Sigmoid colon (tissue), 7 donors: ENCODE results near the gene CCDC171. TPM values are rescaled to one million over a fixed set of nuclear protein-coding genes. Genes with fewer than 3 reads are reported as not detected.
A peak's percentile ranks its signal among the peaks of the same experiment; 100 is the strongest.

Experiments
- DNase-seq: peaks from one replicate; pipeline ENCODE4 v3.0.0-alpha.2; 2019
- H3K27ac ChIP-seq, 4 donors: fragments of 200-600 bp; sonication (generic); one replicate each; pipeline ENCODE4 v1.5.1; 2016 to 2019; ENCODE audit warnings: mild to moderate bottlenecking in 1 of 4
- H3K27me3 ChIP-seq, 3 donors: fragments of 200-600 bp; sonication (generic); one replicate each; pipeline ENCODE4 v1.5.1; 2019; ENCODE audit warnings: mild to moderate bottlenecking in 1 of 3
- H3K36me3 ChIP-seq, 4 donors: fragments of 200-600 bp; sonication (generic); one replicate each; pipeline ENCODE4 v1.5.1; 2016 to 2019
- H3K4me1 ChIP-seq, 4 donors: fragments of 200-600 bp; sonication (generic); one replicate each; pipeline ENCODE4 v1.5.1; 2017 to 2019
- H3K4me3 ChIP-seq, 4 donors: fragments of 200-600 bp; sonication (generic); one replicate each; pipeline ENCODE4 v1.5.1; 2017 to 2019; ENCODE audit warnings: mild to moderate bottlenecking in 2 of 4, moderate library complexity in 1 of 4
- H3K9me3 ChIP-seq, 4 donors: fragments of 200-600 bp in 3 of 4; sonication (generic) in 3 of 4; one replicate each; pipeline versions ENCODE4 v1.5.1 to v1.6.1; 2013 to 2019
- CTCF ChIP-seq, 4 experiments: fragments of 450-650 bp in 3 of 4; fragments of 200-600 bp in 1 of 4; IDR thresholded peaks; one replicate each; pipeline ENCODE4 v1.5.1; 2016 to 2019; ENCODE audit warnings: antibody characterized with exemption in 4 of 4, mild to moderate bottlenecking in 3 of 4, moderate library complexity in 2 of 4
- EP300 ChIP-seq, 4 donors: sonication (generic); formaldehyde crosslinking; IDR thresholded peaks; one replicate each; pipeline ENCODE4 v1.6.1; 2017; ENCODE audit warnings: antibody characterized with exemption in 4 of 4
- POLR2A ChIP-seq, 2 donors: fragments of 450-650 bp; IDR thresholded peaks; one replicate each; pipeline ENCODE4 v1.6.1; 2016; ENCODE audit warnings: antibody characterized with exemption in 2 of 2, mild to moderate bottlenecking in 2 of 2, moderate library complexity in 2 of 2
- POLR2AphosphoS5 ChIP-seq, 4 donors: sonication (generic); formaldehyde crosslinking; IDR thresholded peaks; one replicate each; pipeline ENCODE4 v1.6.1; 2017; ENCODE audit warnings: antibody characterized with exemption in 4 of 4
- WGBS, 2 donors: extraction: QIAGEN DNeasy Blood & Tissue Kit; methylation state at CpG; one replicate each; pipeline ENCODE4 v1.1.7; 2013; 5-methylcytosine and 5-hydroxymethylcytosine counted together
- intact Hi-C: fragments of 100-400 bp; cut with DNase I; formaldehyde crosslinking; loops from one replicate; pipeline ENCODE4 v1.15.1; 2023
- polyA plus RNA-seq, 3 donors: library from polyadenylated mRNA; stranded (reverse); fragments of 200-250 nt; gene quantifications; one replicate each; pipeline ENCODE4 v1.2.3, GENCODE V29; 2013
- total RNA-seq, 4 donors: library from RNA; depleted of rRNA; stranded (reverse); fragments of >200 nt; gene quantifications; one replicate each; pipeline ENCODE4 v1.1.0, GENCODE V29; 2016
- donor health status: healthy with polysubstance abuse.
- donor health status: Bipolar disorder and iron deficiency.
- donor health status: healthy.

Gene CCDC171
- total and polyA plus RNA-seq, 7 donors = 0.46 to 6.1 (median 2.9) TPM

- H3K4me1 ChIP-seq = no peaks in the 10 kb centered on the region
- no peak overlapping the region for H3K4me3 ChIP-seq
- intact Hi-C loops = loop anchor here (10.0 kb wide), 2 partner anchors 1278 to 1628 kb away; no protein-coding TSS in a partner anchor
- no peak for DNase-seq
- H3K27me3 ChIP-seq = no peaks in the 10 kb centered on the region
- H3K36me3 ChIP-seq = no peaks in the 10 kb centered on the region
- no peaks in the 10 kb centered on the region for H3K9me3 ChIP-seq
- WGBS, 2 donors = 0 to 5% methylated on average over 4 of the region's 4 CpGs
- no peak overlapping the region for H3K27ac ChIP-seq
- TF ChIP-seq EP300 (IDR thresholded peaks at IDR 0.05) (no peak), CTCF (IDR thresholded peaks at IDR 0.05) (peak in 3 of 4 experiments; percentile 42 to 69 (median 48)), POLR2A (IDR thresholded peaks at IDR 0.05) (no peak), POLR2AphosphoS5 (IDR thresholded peaks at IDR 0.05) (no peak)
These were observed 284.3 kb downstream of the CCDC171 start for GRCh38 chr9:15837079-15837679.

DNA sequence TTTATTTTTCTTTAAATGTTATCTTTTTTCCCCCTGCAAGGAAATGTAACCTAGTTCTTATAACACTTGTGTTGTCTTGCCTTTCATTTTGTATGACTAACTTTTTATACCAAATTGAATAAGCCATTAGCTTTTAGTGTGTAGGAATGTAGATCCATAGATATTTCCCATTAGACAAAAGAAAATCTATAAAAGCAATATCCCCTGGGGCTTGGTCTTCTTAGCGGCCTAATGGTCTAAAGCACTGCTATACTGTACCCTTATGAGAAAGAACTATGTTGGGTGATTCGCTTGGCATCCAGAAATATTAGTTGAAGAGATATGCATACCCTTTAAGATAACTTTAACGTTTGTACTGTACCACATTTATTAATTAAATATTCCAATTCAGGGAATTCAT, 289.2 kb downstream of the CCDC171 start:
- H3K27ac ChIP-seq = no peak overlapping the region
- WGBS, 2 donors = 90 to 95% methylated on average over 3 of the region's 3 CpGs
- H3K27me3 ChIP-seq = no peaks in the 10 kb centered on the region
- no peaks in the 10 kb centered on the region for H3K9me3 ChIP-seq
- intact Hi-C loops = no loop called here
- no peak for DNase-seq
- no peaks in the 10 kb centered on the region for H3K36me3 ChIP-seq
- no peak overlapping the region for H3K4me3 ChIP-seq
- no peak for TF ChIP-seq CTCF (IDR thresholded peaks at IDR 0.05)
- no peak for TF ChIP-seq POLR2A (IDR thresholded peaks at IDR 0.05)
- no peak for TF ChIP-seq POLR2AphosphoS5 (IDR thresholded peaks at IDR 0.05)
- TF ChIP-seq EP300 (IDR thresholded peaks at IDR 0.05) = no peak
- H3K4me1 ChIP-seq = no peaks in the 10 kb centered on the region

DNA sequence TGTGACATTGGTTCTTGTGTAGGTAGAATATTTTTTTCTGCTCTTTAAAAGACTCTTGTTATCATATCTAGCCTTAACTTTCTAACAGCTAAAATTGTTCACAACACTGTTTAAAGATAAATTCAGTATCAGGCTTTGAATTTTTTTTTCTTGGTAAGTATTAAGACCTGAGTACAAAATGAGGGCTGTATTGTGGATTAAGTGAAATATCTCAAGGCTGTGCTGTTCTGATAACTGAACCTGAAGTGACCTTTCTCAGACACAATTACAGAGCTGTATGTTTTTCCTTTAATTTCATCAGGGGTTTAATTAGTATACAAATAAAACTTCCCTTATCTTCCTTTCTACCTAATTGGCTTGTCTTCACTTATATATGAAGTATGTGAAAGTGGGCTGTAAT, 290.5 kb downstream of the CCDC171 start:
- no peak overlapping the region for H3K27ac ChIP-seq
- TF ChIP-seq POLR2AphosphoS5 (IDR thresholded peaks at IDR 0.05) = no peak
- TF ChIP-seq EP300 (IDR thresholded peaks at IDR 0.05) = no peak
- no peak for TF ChIP-seq POLR2A (IDR thresholded peaks at IDR 0.05)
- no peak for TF ChIP-seq CTCF (IDR thresholded peaks at IDR 0.05)

GRCh38 chr9:15843931-15844330, 291.1 kb downstream of the CCDC171 start:
- H3K27me3 ChIP-seq = no peaks in the 10 kb centered on the region
- no peaks in the 10 kb centered on the region for H3K36me3 ChIP-seq
- 95 to 97% methylated on average over 2 of the region's 2 CpGs for WGBS, 2 donors
- no peak overlapping the region for H3K4me3 ChIP-seq
- DNase-seq = no peak
- intact Hi-C loops = no loop called here
- no peak overlapping the region for H3K27ac ChIP-seq
- H3K9me3 ChIP-seq = no peaks in the 10 kb centered on the region
- no peak for TF ChIP-seq POLR2AphosphoS5 (IDR thresholded peaks at IDR 0.05)
- TF ChIP-seq POLR2A (IDR thresholded peaks at IDR 0.05) = no peak
- no peak for TF ChIP-seq CTCF (IDR thresholded peaks at IDR 0.05)
- no peak for TF ChIP-seq EP300 (IDR thresholded peaks at IDR 0.05)
- no peaks in the 10 kb centered on the region for H3K4me1 ChIP-seq

More for the DNA sequence above, 290.5 kb downstream of the CCDC171 start:
- Histone ChIP-seq H3K4me3 (no peak overlapping the region), H3K27me3 (no peaks in the 10 kb centered on the region), H3K36me3 (no peaks in the 10 kb centered on the region), H3K4me1 (no peaks in the 10 kb centered on the region), H3K9me3 (no peaks in the 10 kb centered on the region)
- DNase-seq = no peak
- intact Hi-C loops = no loop called here

DNA sequence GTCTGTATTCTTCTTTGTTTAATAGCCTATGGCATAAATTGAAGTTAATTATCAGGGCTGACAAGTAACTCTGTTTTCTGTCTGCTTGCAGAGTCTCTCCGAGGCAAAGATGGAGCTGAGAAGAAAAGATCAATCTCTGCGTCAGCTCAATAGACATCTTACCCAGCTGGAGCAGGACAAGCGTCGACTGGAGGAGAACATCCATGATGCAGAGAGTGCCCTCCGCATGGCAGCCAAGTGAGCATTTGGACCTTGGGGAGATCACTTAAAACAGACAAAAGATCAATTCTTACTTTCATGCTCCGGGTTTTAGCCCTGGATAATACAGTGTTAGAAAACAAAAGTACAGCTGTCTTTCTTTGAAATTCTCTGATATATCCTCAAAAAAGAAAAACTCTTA, 293.8 kb downstream of the CCDC171 start:
- intact Hi-C loops = no loop called here
- H3K4me1 ChIP-seq = no peaks in the 10 kb centered on the region
- no peak for DNase-seq
- H3K27ac ChIP-seq = no peak overlapping the region
- H3K36me3 ChIP-seq = no peaks in the 10 kb centered on the region
- no peaks in the 10 kb centered on the region for H3K9me3 ChIP-seq
- no peak overlapping the region for H3K4me3 ChIP-seq
- TF ChIP-seq POLR2AphosphoS5 (IDR thresholded peaks at IDR 0.05) = no peak
- no peak for TF ChIP-seq EP300 (IDR thresholded peaks at IDR 0.05)
- WGBS, 2 donors = 93 to 94% methylated on average over 6 of the region's 6 CpGs
- H3K27me3 ChIP-seq = no peaks in the 10 kb centered on the region
